Neural cell (in vitro differentiated cells): ENCODE measurements around the gene PPP1R13B.

Experiments
- TF ChIP-seq, protein P1 (sequence below): fragments of 450-650 bp; IDR thresholded peaks from 2 replicates; pipeline ENCODE4 v1.5.1; 2014; ENCODE audit warnings: antibody characterized with exemption, mild to moderate bottlenecking, moderate library complexity; ENCODE audit not compliant: poor library complexity, severe bottlenecking
- TF ChIP-seq, protein P2 (sequence below): IDR thresholded peaks from 2 replicates; pipeline ENCODE4 v1.6.1; 2012; ENCODE audit warnings: borderline replicate concordance

DNA sequence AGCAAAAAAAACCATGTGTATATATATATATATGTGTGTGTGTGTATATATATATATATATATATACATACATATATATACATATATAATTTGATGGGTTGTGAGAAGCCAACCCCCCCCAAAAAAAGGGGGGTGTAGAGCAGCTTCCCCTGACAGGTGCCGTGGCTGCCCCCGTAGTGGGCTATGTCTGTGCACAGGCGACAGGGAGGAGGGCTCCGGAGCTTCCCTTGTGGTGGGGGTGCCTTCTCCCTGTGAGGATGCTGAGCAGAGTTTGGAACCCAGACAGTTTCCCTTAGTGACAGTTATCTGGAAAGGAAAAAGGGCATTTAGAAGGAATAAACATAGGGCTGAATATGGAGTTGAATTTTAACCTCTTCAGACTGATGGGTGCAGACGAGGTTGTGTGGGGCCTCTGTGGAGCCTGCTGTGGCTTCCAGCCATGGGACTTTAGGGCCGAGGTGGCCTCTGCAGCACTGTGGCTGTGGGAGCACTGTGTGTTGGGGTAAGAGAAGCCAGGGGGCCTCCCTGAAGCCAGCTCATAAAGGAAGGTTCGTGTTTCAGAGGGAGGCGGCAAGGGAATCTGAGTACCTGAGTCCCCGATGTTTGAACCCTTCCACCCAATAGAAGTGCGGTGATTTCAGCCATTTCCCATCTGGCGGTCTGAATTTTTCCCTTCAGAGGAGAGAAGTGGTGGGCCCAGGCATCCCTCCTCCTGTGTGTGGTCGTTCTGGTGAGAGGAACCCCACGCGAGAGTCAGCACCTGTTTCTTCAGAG is 151.9 kb downstream of the PPP1R13B start:
- TF ChIP-seq, protein P1, sequence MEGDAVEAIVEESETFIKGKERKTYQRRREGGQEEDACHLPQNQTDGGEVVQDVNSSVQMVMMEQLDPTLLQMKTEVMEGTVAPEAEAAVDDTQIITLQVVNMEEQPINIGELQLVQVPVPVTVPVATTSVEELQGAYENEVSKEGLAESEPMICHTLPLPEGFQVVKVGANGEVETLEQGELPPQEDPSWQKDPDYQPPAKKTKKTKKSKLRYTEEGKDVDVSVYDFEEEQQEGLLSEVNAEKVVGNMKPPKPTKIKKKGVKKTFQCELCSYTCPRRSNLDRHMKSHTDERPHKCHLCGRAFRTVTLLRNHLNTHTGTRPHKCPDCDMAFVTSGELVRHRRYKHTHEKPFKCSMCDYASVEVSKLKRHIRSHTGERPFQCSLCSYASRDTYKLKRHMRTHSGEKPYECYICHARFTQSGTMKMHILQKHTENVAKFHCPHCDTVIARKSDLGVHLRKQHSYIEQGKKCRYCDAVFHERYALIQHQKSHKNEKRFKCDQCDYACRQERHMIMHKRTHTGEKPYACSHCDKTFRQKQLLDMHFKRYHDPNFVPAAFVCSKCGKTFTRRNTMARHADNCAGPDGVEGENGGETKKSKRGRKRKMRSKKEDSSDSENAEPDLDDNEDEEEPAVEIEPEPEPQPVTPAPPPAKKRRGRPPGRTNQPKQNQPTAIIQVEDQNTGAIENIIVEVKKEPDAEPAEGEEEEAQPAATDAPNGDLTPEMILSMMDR, result no peak
- TF ChIP-seq, protein P2, sequence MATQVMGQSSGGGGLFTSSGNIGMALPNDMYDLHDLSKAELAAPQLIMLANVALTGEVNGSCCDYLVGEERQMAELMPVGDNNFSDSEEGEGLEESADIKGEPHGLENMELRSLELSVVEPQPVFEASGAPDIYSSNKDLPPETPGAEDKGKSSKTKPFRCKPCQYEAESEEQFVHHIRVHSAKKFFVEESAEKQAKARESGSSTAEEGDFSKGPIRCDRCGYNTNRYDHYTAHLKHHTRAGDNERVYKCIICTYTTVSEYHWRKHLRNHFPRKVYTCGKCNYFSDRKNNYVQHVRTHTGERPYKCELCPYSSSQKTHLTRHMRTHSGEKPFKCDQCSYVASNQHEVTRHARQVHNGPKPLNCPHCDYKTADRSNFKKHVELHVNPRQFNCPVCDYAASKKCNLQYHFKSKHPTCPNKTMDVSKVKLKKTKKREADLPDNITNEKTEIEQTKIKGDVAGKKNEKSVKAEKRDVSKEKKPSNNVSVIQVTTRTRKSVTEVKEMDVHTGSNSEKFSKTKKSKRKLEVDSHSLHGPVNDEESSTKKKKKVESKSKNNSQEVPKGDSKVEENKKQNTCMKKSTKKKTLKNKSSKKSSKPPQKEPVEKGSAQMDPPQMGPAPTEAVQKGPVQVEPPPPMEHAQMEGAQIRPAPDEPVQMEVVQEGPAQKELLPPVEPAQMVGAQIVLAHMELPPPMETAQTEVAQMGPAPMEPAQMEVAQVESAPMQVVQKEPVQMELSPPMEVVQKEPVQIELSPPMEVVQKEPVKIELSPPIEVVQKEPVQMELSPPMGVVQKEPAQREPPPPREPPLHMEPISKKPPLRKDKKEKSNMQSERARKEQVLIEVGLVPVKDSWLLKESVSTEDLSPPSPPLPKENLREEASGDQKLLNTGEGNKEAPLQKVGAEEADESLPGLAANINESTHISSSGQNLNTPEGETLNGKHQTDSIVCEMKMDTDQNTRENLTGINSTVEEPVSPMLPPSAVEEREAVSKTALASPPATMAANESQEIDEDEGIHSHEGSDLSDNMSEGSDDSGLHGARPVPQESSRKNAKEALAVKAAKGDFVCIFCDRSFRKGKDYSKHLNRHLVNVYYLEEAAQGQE, result no peak
